GM23338 (cell line): ENCODE data around the gene SLK. TPM values are rescaled to one million over a fixed set of nuclear protein-coding genes. Genes with fewer than 3 reads are reported as not detected.

Experiments
- ATAC-seq: fragments of 200-7000 bp; cut with Tn5 transposase; 3 replicates; pipeline ENCODE4 v1.9.1; 2020
- DNase-seq: peaks from one replicate; pipeline ENCODE4 v3.0.0-alpha.2; 2015; ENCODE audit warnings: low spot score
- H2AFZ ChIP-seq: fragments of 200-600 bp; sonication (generic); 2 replicates; pipeline ENCODE4 v1.8.0; 2016; ENCODE audit warnings: antibody characterized with exemption, mild to moderate bottlenecking, moderate library complexity
- H3F3A ChIP-seq: fragments of 200-600 bp; sonication (generic); replicated peaks from 2 replicates; pipeline ENCODE4 v1.8.0; 2017; ENCODE audit warnings: antibody characterized with exemption, mixed run types, low read depth
- H3K27ac ChIP-seq: fragments of 200-600 bp; sonication (generic); 2 replicates; pipeline ENCODE4 v1.6.1; 2016; ENCODE audit warnings: low read depth
- H3K27me3 ChIP-seq: fragments of 200-600 bp; sonication (generic); 2 replicates; pipeline ENCODE4 v1.8.0; 2016; ENCODE audit warnings: mild to moderate bottlenecking, mixed run types, moderate library complexity; ENCODE audit not compliant: insufficient read depth
- H3K36me3 ChIP-seq: fragments of 200-600 bp; sonication (generic); 2 replicates; pipeline ENCODE4 v1.8.0; 2016; ENCODE audit warnings: mild to moderate bottlenecking; ENCODE audit not compliant: insufficient read depth
- H3K4me1 ChIP-seq: fragments of 200-600 bp; sonication (generic); 2 replicates; pipeline ENCODE4 v1.8.0; 2016; ENCODE audit warnings: mild to moderate bottlenecking, moderate library complexity; ENCODE audit not compliant: insufficient read depth
- H3K4me2 ChIP-seq: fragments of 200-600 bp; sonication (generic); 2 replicates; pipeline ENCODE4 v1.7.1; 2017; ENCODE audit warnings: mixed run types
- H3K4me3 ChIP-seq: fragments of 200-600 bp; sonication (generic); 2 replicates; pipeline ENCODE4 v1.6.1; 2016; ENCODE audit warnings: mixed run types
- H3K79me2 ChIP-seq: fragments of 200-600 bp; sonication (generic); replicated peaks from 2 replicates; pipeline ENCODE4 v1.8.0; 2017; ENCODE audit warnings: mild to moderate bottlenecking; ENCODE audit not compliant: insufficient read depth
- H3K9me2 ChIP-seq: fragments of 200-600 bp; sonication (generic); 2 replicates; pipeline ENCODE4 v1.8.0; 2017; ENCODE audit not compliant: insufficient read depth
- H4K20me1 ChIP-seq: fragments of 200-600 bp; sonication (generic); replicated peaks from 2 replicates; pipeline ENCODE4 v1.8.0; 2017; ENCODE audit warnings: mild to moderate bottlenecking; ENCODE audit not compliant: insufficient read depth
- H3K27ac Mint-ChIP-seq: 2 replicates; pipeline ENCODE4 v1.8.0; 2020; ENCODE audit warnings: inconsistent platforms, mild to moderate bottlenecking, moderate library complexity, mixed read lengths
- H3K27me3 Mint-ChIP-seq: 3 replicates; pipeline ENCODE4 v1.8.0; 2022; ENCODE audit warnings: low read depth, mild to moderate bottlenecking, moderate library complexity, mixed read lengths, inconsistent platforms; ENCODE audit not compliant: insufficient read depth, poor library complexity
- H3K36me3 Mint-ChIP-seq: 3 replicates; pipeline ENCODE4 v1.8.0; 2021; ENCODE audit warnings: low read depth, mild to moderate bottlenecking, inconsistent platforms, moderate library complexity, mixed read lengths
- H3K4me1 Mint-ChIP-seq: 3 replicates; pipeline ENCODE4 v1.8.0; 2020; ENCODE audit warnings: mild to moderate bottlenecking, inconsistent platforms, mixed read lengths
- H3K4me3 Mint-ChIP-seq: 3 replicates; pipeline ENCODE4 v1.8.0; 2021; ENCODE audit warnings: moderate library complexity, mild to moderate bottlenecking, inconsistent platforms, mixed read lengths
- H3K9me3 Mint-ChIP-seq: 3 replicates; pipeline ENCODE4 v1.8.0; 2020; ENCODE audit warnings: moderate library complexity, mild to moderate bottlenecking, inconsistent platforms, mixed read lengths
- EZH2 ChIP-seq: fragments of 200-600 bp; sonication (generic); IDR thresholded peaks from one replicate; pipeline ENCODE4 v1.8.0; 2017; ENCODE audit warnings: antibody characterized with exemption, mild to moderate bottlenecking, low read depth; ENCODE audit not compliant: unreplicated experiment
- POLR2AphosphoS5 ChIP-seq: IDR thresholded peaks from 2 replicates; pipeline ENCODE4 v1.6.1; 2016; ENCODE audit warnings: antibody characterized with exemption, low read depth
- ZNF462 ChIP-seq: fragments of 250-450 bp; sonication (Bioruptor Pico); IDR thresholded peaks from 2 replicates; pipeline ENCODE4 v1.5.0; 2020; ENCODE audit warnings: mild to moderate bottlenecking, moderate library complexity
- polyA plus RNA-seq: library from polyadenylated mRNA; unstranded; fragments of >200 nt; fragmentation: Nextera tagmentation; extraction: Ambion mirVana; gene quantifications from 2 replicates; pipeline ENCODE4 v1.2.1, GENCODE V29; 2016
- total RNA-seq: library from RNA; depleted of rRNA; stranded (reverse); fragments of >200 nt; shearing (Covaris generic); gene quantifications from 2 replicates; pipeline ENCODE4 v1.2.3, GENCODE V29; 2014
- TF ChIP-seq, protein P1 (sequence below), 2 experiments: fragments of 200-600 bp in 1 of 2; sonication (generic) in 1 of 2; conservative IDR thresholded peaks; 2 replicates each; pipeline versions ENCODE4 v1.5.1 to v1.6.1; 2016 to 2017; ENCODE audit warnings: antibody characterized with exemption in 2 of 2, low read depth in 2 of 2, mild to moderate bottlenecking in 2 of 2, moderate library complexity in 1 of 2

Gene SLK
- total and polyA plus RNA-seq, 2 experiments from 2014 or later, result 8.4 to 21.5 TPM

- TF ChIP-seq ZNF462 (CRISPR knock-in tag) (no peak), POLR2AphosphoS5 (no peak)
These were observed 45.7 kb upstream of the SLK start (continued) for GRCh38 chr10:103921248-103921647.

DNA sequence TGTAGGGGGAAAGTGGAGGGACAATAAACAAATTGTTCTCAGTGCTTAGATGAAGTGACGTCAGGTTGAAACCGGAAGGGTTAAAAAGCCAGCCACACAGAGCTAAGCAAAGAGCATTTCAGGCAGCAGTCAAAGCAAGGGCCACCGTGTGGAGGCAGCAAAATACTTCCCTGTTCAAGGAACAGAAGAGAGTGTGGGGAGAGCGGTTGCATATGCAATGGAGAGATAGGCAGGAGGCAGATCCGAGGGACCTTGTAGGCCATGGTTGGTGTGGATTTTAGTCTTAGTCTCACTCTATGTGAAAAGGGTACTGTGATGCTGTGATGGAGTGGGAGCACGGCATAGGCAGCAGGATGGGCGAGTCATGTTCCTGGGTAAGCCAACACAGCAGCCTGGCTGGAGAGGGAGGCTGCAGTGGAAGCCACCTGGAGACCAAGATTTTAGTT, 45.2 kb upstream of the SLK start:
- Histone ChIP-seq H2AFZ (peak overlapping the region; percentile 74; the same call in 1 of the 2 replicates), H3K36me3 (no peaks in the 10 kb centered on the region), H3K4me3 (no peak overlapping the region), H3K27me3 (no peaks in the 10 kb centered on the region), H3K79me2 (no peaks in the 10 kb centered on the region), H3K27ac (no peak overlapping the region), H4K20me1 (no peaks in the 10 kb centered on the region), H3K9me2 (no peaks in the 10 kb centered on the region), H3K4me2 (no peak overlapping the region), H3F3A (peaks cover 13% of the 10 kb centered on the region; the same call in 1 of the 2 replicates), H3K4me1 (peaks cover 16% of the 10 kb centered on the region)
- peak; percentile 6 for ATAC-seq
- TF ChIP-seq ZNF462 (CRISPR knock-in tag) (peak; percentile 31; the same call in 1 of the 2 replicates), EZH2 (no peak)
- TF ChIP-seq, protein P1, sequence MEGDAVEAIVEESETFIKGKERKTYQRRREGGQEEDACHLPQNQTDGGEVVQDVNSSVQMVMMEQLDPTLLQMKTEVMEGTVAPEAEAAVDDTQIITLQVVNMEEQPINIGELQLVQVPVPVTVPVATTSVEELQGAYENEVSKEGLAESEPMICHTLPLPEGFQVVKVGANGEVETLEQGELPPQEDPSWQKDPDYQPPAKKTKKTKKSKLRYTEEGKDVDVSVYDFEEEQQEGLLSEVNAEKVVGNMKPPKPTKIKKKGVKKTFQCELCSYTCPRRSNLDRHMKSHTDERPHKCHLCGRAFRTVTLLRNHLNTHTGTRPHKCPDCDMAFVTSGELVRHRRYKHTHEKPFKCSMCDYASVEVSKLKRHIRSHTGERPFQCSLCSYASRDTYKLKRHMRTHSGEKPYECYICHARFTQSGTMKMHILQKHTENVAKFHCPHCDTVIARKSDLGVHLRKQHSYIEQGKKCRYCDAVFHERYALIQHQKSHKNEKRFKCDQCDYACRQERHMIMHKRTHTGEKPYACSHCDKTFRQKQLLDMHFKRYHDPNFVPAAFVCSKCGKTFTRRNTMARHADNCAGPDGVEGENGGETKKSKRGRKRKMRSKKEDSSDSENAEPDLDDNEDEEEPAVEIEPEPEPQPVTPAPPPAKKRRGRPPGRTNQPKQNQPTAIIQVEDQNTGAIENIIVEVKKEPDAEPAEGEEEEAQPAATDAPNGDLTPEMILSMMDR (conservative IDR thresholded peaks at IDR 0.05; ENCODE audit: low read depth in 2 of 2), result peak in 1 of 2 experiments; percentile 62; a peak in 3 of 4 replicates
- Mint-ChIP-seq H3K27ac (no peak overlapping the region), H3K4me3 (no peak overlapping the region), H3K4me1 (peaks cover 13% of the 10 kb centered on the region), H3K9me3 (no peaks in the 10 kb centered on the region; the same call in 2 of the 3 replicates), H3K27me3 (peaks cover 9% of the 10 kb centered on the region), H3K36me3 (no peaks in the 10 kb centered on the region)
- peak; percentile 62 for DNase-seq
